ENCODE data around the gene SMIM36.

The SMIM36 gene

GRCh38 chr17:55456307-55457240 is 54.7 kb downstream of the SMIM36 start:
- H2AFZ ChIP-seq (ENCODE audit: low read depth, low read length, severe bottlenecking), result no peak overlapping the region
- H3K36me3 ChIP-seq (ENCODE audit: low read length), result no peaks in the 10 kb centered on the region
- H4K20me1 ChIP-seq (ENCODE audit: low read depth, low read length), result no peaks in the 10 kb centered on the region
- no peaks in the 10 kb centered on the region for H3K9me2 ChIP-seq (replicated peaks; ENCODE audit: insufficient read depth, low read length)
- no peak overlapping the region for H3K4me2 ChIP-seq (ENCODE audit: low read depth, low read length, poor library complexity, severe bottlenecking)
- no peaks in the 10 kb centered on the region for H3K9me3 ChIP-seq (ENCODE audit: insufficient read depth, low read length)
- no peak overlapping the region for H3K4me3 ChIP-seq (ENCODE audit: insufficient read depth, low read length, poor library complexity, severe bottlenecking)
- no peaks in the 10 kb centered on the region for H3F3A ChIP-seq (ENCODE audit: insufficient read depth)
- no peak overlapping the region for H3K27ac ChIP-seq (ENCODE audit: low read depth, low read length)
- no peaks in the 10 kb centered on the region for H3K27me3 ChIP-seq (ENCODE audit: low read length)
- H3K79me2 ChIP-seq (ENCODE audit: insufficient read depth, low read length), result no peaks in the 10 kb centered on the region
- no peak for TF ChIP-seq EZH2phosphoT487 (conservative IDR thresholded peaks at IDR 0.05; ENCODE audit: low read length)
- no peak for TF ChIP-seq CTCF (IDR thresholded peaks at IDR 0.05; ENCODE audit: insufficient read depth, low read length, poor library complexity, severe bottlenecking)
- H3K9ac ChIP-seq (ENCODE audit: low read length), result no peak overlapping the region

- Histone ChIP-seq H3K27ac (ENCODE audit: low read depth, low read length) (no peak overlapping the region), H3K79me2 (ENCODE audit: insufficient read depth, low read length) (no peaks in the 10 kb centered on the region), H3K9ac (ENCODE audit: low read length) (no peak overlapping the region), H3K9me3 (ENCODE audit: insufficient read depth, low read length) (no peaks in the 10 kb centered on the region), H3K4me3 (ENCODE audit: insufficient read depth, low read length, poor library complexity, severe bottlenecking) (no peak overlapping the region), H3K36me3 (ENCODE audit: low read length) (no peaks in the 10 kb centered on the region), H3K27me3 (ENCODE audit: low read length) (no peaks in the 10 kb centered on the region), H2AFZ (ENCODE audit: low read depth, low read length, severe bottlenecking) (no peak overlapping the region), H3F3A (ENCODE audit: insufficient read depth) (no peaks in the 10 kb centered on the region), H3K9me2 (replicated peaks; ENCODE audit: insufficient read depth, low read length) (no peaks in the 10 kb centered on the region), H3K4me2 (ENCODE audit: low read depth, low read length, poor library complexity, severe bottlenecking) (no peak overlapping the region), H4K20me1 (ENCODE audit: low read depth, low read length) (no peaks in the 10 kb centered on the region)
- TF ChIP-seq CTCF (IDR thresholded peaks at IDR 0.05; ENCODE audit: insufficient read depth, low read length, poor library complexity, severe bottlenecking), result no peak
- no peak for TF ChIP-seq EZH2phosphoT487 (conservative IDR thresholded peaks at IDR 0.05; ENCODE audit: low read length)
These were observed 56.3 kb downstream of the SMIM36 start for GRCh38 chr17:55454906-55455474.

GRCh38 chr17:55453839-55454557 is 57.3 kb downstream of the SMIM36 start:
- Histone ChIP-seq H3K27me3 (ENCODE audit: low read length) (no peaks in the 10 kb centered on the region), H3K9me3 (ENCODE audit: insufficient read depth, low read length) (no peaks in the 10 kb centered on the region), H3K27ac (ENCODE audit: low read depth, low read length) (no peak overlapping the region), H3F3A (ENCODE audit: insufficient read depth) (no peaks in the 10 kb centered on the region), H3K79me2 (ENCODE audit: insufficient read depth, low read length) (no peaks in the 10 kb centered on the region), H3K9me2 (replicated peaks; ENCODE audit: insufficient read depth, low read length) (no peaks in the 10 kb centered on the region), H3K9ac (ENCODE audit: low read length) (no peak overlapping the region), H4K20me1 (ENCODE audit: low read depth, low read length) (no peaks in the 10 kb centered on the region), H3K36me3 (ENCODE audit: low read length) (no peaks in the 10 kb centered on the region), H3K4me2 (ENCODE audit: low read depth, low read length, poor library complexity, severe bottlenecking) (no peak overlapping the region), H3K4me3 (ENCODE audit: insufficient read depth, low read length, poor library complexity, severe bottlenecking) (no peak overlapping the region), H2AFZ (ENCODE audit: low read depth, low read length, severe bottlenecking) (no peak overlapping the region)
- TF ChIP-seq EZH2phosphoT487 (conservative IDR thresholded peaks at IDR 0.05; ENCODE audit: low read length), result no peak
- TF ChIP-seq CTCF (IDR thresholded peaks at IDR 0.05; ENCODE audit: insufficient read depth, low read length, poor library complexity, severe bottlenecking), result no peak

All from SU-DHL-6 (cell line).